Parietal lobe (tissue), 2 donors: ENCODE results near the gene RAB3GAP2. TPM values are rescaled to one million over a fixed set of nuclear protein-coding genes. Genes with fewer than 3 reads are reported as not detected.

Experiments used
- small RNA-seq: library from RNA; depleted of rRNA; stranded (forward); fragments of <200 nt; gene quantifications from one replicate; pipeline ENCODE3, GENCODE V24; 2014; ENCODE audit warnings: low replicate concordance
- total RNA-seq: library from RNA; depleted of rRNA; stranded (reverse); fragments of >200 nt; gene quantifications from one replicate; pipeline ENCODE4 v1.2.3, GENCODE V29; 2014

RAB3GAP2 gene
- total RNA-seq: 54.5 TPM

GRCh38 chr1:220272047-220272840 is at the start of gene RAB3GAP2:
TSS of gene RAB3GAP2 (minus strand) at chr1:220272453. CDS start at chr1:220272337, 116 bp downstream.

Small RNAs within 50 kb of the gene (small RNA-seq; reads per million reads assigned to genes)
- gene MIR194-1 (0.24 reads per million), gene MIR215 (1.1 reads per million, percentile 71 among the genes with 10 or more reads in this experiment), gene MIR664A (not detected), gene SNORA36B (0.70 reads per million, percentile 60 among the genes with 10 or more reads in this experiment)

Other genes starting within 250 kb of the RAB3GAP2 start
- 153 TPM for gene EPRS1, start 225.9 kb downstream of the RAB3GAP2 start, total RNA-seq
- 19.4 TPM for gene BPNT1, start 182.7 kb downstream of the RAB3GAP2 start, total RNA-seq
- 63.2 TPM for gene IARS2, start 178.3 kb downstream of the RAB3GAP2 start, total RNA-seq